ENCODE data around the gene ALKBH3.

The ALKBH3 gene

GRCh38 chr11:43866969-43867368 lies 13.7 kb upstream of the ALKBH3 start:
- no peak overlapping the region for H3K4me3 ChIP-seq (ENCODE audit: low read length)
- TF ChIP-seq CTCF (conservative IDR thresholded peaks at IDR 0.05; ENCODE audit: low read depth, low read length): no peak
- no peak for DNase-seq (ENCODE audit: low read depth)

DNA sequence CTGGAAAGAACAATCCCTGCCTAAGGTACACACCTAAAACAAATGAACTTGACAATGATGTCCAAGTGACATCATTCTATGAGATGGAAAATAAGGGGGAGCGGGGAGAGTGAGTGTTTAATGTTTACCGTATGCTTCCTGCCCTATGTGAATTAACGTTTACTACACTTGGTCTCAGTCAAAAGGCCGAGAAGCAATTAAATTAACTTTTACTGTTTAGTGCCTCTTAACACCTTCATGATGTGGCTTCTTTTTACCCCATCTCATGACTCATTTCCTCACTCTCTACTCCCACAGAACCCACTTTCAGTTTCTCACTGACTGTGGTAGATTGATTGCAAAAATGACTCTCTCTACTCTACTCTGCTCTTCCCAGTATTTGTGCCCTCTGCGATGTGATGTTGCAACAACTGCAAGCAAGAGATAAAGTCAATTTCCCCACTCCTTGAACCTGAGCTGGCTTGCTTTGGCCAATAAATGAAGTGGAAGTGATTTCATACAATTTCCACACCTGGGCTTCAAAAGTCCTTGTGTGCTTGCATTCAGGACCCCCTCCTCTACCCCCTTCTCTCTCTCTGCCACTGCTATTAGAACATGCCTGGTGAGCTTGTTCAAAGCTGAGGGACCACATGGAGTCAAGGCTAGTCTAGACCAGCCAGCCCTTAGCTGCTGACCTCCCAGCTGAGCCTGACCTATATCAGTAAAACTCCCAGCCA lies 11.6 kb upstream of the ALKBH3 start:
- no peak for DNase-seq (ENCODE audit: low read depth)
- no peak overlapping the region for H3K4me3 ChIP-seq (ENCODE audit: low read length)
- TF ChIP-seq CTCF (conservative IDR thresholded peaks at IDR 0.05; ENCODE audit: low read depth, low read length): no peak

GRCh38 chr11:43871051-43871450 lies 9.6 kb upstream of the ALKBH3 start:
- H3K4me3 ChIP-seq (ENCODE audit: low read length): no peak overlapping the region
- DNase-seq (ENCODE audit: low read depth): no peak
- no peak for TF ChIP-seq CTCF (conservative IDR thresholded peaks at IDR 0.05; ENCODE audit: low read depth, low read length)

DNA sequence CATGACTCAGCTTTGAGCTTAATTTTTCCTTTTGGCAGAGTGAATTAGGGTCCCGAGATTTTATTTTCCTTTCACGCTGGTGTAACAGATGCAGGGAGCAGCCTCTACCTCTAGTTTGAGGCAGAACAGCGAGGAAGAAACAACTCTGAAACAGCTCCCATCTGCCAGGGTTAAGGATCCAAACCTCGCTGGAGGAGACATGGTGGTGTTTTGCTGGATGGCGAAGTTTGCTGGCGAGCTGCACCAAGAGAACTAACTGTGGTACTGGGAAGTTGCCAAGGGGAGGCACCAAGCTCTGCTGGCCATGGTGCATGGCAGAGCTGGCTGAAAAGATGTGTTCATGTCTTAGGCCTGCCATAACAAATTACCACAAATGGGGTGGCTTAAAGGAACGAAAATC lies 7.6 kb upstream of the ALKBH3 start:
- DNase-seq (ENCODE audit: low read depth): no peak
- no peak for TF ChIP-seq CTCF (conservative IDR thresholded peaks at IDR 0.05; ENCODE audit: low read depth, low read length)
- no peak overlapping the region for H3K4me3 ChIP-seq (ENCODE audit: low read length)

- no peak overlapping the region for H3K4me3 ChIP-seq (ENCODE audit: low read length)
- no peak for TF ChIP-seq CTCF (conservative IDR thresholded peaks at IDR 0.05; ENCODE audit: low read depth, low read length)
- no peak for DNase-seq (ENCODE audit: low read depth)
Observed at GRCh38 chr11:43874078-43874477, 6.6 kb upstream of the ALKBH3 start.

- DNase-seq (ENCODE audit: low read depth): no peak
- no peak overlapping the region for H3K4me3 ChIP-seq (ENCODE audit: low read length)
- no peak for TF ChIP-seq CTCF (conservative IDR thresholded peaks at IDR 0.05; ENCODE audit: low read depth, low read length)
Observed at GRCh38 chr11:43874738-43875137, 5.9 kb upstream of the ALKBH3 start.

Data from retinal pigment epithelial cell (primary cell).